HepG2 (cell line): ENCODE data around the gene NCOA3. TPM values are rescaled to one million over a fixed set of nuclear protein-coding genes. Genes with fewer than 3 reads are reported as not detected.
A peak's percentile ranks its signal among the peaks of the same experiment; 100 is the strongest.

Experiments
- CCDC6 ChIP-seq: sonication (generic); formaldehyde crosslinking; IDR thresholded peaks from 2 replicates; pipeline ENCODE4 v1.8.1; 2022; ENCODE audit warnings: mild to moderate bottlenecking, missing genetic modification reagents, moderate library complexity
- CENPX ChIP-seq: sonication (generic); formaldehyde crosslinking; IDR thresholded peaks from 2 replicates; pipeline ENCODE4 v1.9.0; 2021; ENCODE audit warnings: mild to moderate bottlenecking, missing genetic modification reagents, moderate library complexity
- FOSL1 ChIP-seq: sonication (generic); formaldehyde crosslinking; IDR thresholded peaks from 2 replicates; pipeline ENCODE4 v1.9.0; 2021; ENCODE audit warnings: missing genetic modification reagents, borderline replicate concordance
- HMGA1 ChIP-seq: sonication (generic); formaldehyde crosslinking; conservative IDR thresholded peaks from 2 replicates; pipeline ENCODE4 v1.4.0; 2020; ENCODE audit warnings: missing genetic modification reagents
- HOXA9 ChIP-seq: sonication (generic); formaldehyde crosslinking; IDR thresholded peaks from 2 replicates; pipeline ENCODE4 v1.8.1; 2022; ENCODE audit warnings: missing genetic modification reagents, mild to moderate bottlenecking, moderate library complexity, borderline replicate concordance
- IRF1 ChIP-seq: sonication (generic); formaldehyde crosslinking; IDR thresholded peaks from 2 replicates; pipeline ENCODE4 v1.4.0; 2020; ENCODE audit warnings: low read depth, mild to moderate bottlenecking, missing genetic modification reagents
- PCBP1 ChIP-seq: fragments of 200-400 bp; formaldehyde crosslinking; IDR thresholded peaks from 2 replicates; pipeline ENCODE4 v1.6.1; 2017; ENCODE audit warnings: mild to moderate bottlenecking, low read depth, low read length, borderline replicate concordance
- YEATS4 ChIP-seq: sonication (generic); formaldehyde crosslinking; IDR thresholded peaks from 2 replicates; pipeline ENCODE4 v1.4.0; 2020; ENCODE audit warnings: missing genetic modification reagents, borderline replicate concordance
- ZBED4 ChIP-seq: sonication (generic); formaldehyde crosslinking; IDR thresholded peaks from 2 replicates; pipeline ENCODE4 v1.4.0; 2020; ENCODE audit warnings: missing genetic modification reagents, borderline replicate concordance
- ZC3H13 ChIP-seq: sonication (generic); formaldehyde crosslinking; IDR thresholded peaks from 2 replicates; pipeline ENCODE4 v1.8.1; 2023; ENCODE audit warnings: mild to moderate bottlenecking, missing genetic modification reagents, moderate library complexity
- ZFP36 ChIP-seq: fragments of 150-350 bp; IDR thresholded peaks from 2 replicates; pipeline ENCODE4 v1.6.1; 2018; ENCODE audit warnings: borderline replicate concordance, low read length, low read depth; ENCODE audit not compliant: partially characterized antibody
- ZNF292 ChIP-seq: sonication (generic); formaldehyde crosslinking; IDR thresholded peaks from 2 replicates; pipeline ENCODE4 v1.8.1; 2022; ENCODE audit warnings: mild to moderate bottlenecking, low read depth, missing genetic modification reagents, borderline replicate concordance
- ZNF44 ChIP-seq: sonication (generic); formaldehyde crosslinking; IDR thresholded peaks from 2 replicates; pipeline ENCODE4 v1.5.1; 2020; ENCODE audit warnings: mild to moderate bottlenecking, missing genetic modification reagents
- ZNF75D ChIP-seq: sonication (generic); formaldehyde crosslinking; IDR thresholded peaks from 2 replicates; pipeline ENCODE4 v1.8.1; 2023; ENCODE audit warnings: missing genetic modification reagents, mild to moderate bottlenecking, borderline replicate concordance
- ZSCAN22 ChIP-seq: sonication (generic); formaldehyde crosslinking; IDR thresholded peaks from 2 replicates; pipeline ENCODE4 v1.4.0; 2020; ENCODE audit warnings: mild to moderate bottlenecking, missing genetic modification reagents
- polyA plus RNA-seq, 8 experiments: library from polyadenylated mRNA; depleted of rRNA in 3 of 8; stranded (reverse) in 7 of 8; unstranded in 1 of 8; fragments of >200 nt; fragmentation: Illumina TruSeq in 4 of 8; extraction: Trizol in 4 of 8; gene quantifications; 2 replicates each; pipeline versions ENCODE4 v1.2.1 to v1.2.3, GENCODE V29; 2011 to 2016; ENCODE audit warnings: low read depth in 4 of 8, missing spikeins in 1 of 8, mixed read lengths in 1 of 8; ENCODE audit not compliant: insufficient read depth in 1 of 8
- total RNA-seq, 5 experiments: library from RNA; depleted of rRNA; stranded (reverse); fragments of >200 nt; fragmentation: Illumina TruSeq; extraction: Trizol; gene quantifications; 2 replicates each; pipeline ENCODE4 v1.2.3, GENCODE V29; 2016; ENCODE audit warnings: low read depth in 1 of 5
- TF ChIP-seq, protein P1 (sequence below): sonication (generic); formaldehyde crosslinking; IDR thresholded peaks from 2 replicates; pipeline ENCODE4 v1.4.0; 2020; ENCODE audit warnings: missing genetic modification reagents
- TF ChIP-seq, protein P2 (sequence below): sonication (generic); formaldehyde crosslinking; IDR thresholded peaks from 2 replicates; pipeline ENCODE4 v1.5.0; 2020; ENCODE audit warnings: missing genetic modification reagents, mild to moderate bottlenecking, borderline replicate concordance

NCOA3 gene
- total and polyA plus RNA-seq, 2 of the 13 experiments (the other 11 are each of a cell fraction or from before 2014, with no cell fraction given), result 35.0 to 56.8 TPM

DNA sequence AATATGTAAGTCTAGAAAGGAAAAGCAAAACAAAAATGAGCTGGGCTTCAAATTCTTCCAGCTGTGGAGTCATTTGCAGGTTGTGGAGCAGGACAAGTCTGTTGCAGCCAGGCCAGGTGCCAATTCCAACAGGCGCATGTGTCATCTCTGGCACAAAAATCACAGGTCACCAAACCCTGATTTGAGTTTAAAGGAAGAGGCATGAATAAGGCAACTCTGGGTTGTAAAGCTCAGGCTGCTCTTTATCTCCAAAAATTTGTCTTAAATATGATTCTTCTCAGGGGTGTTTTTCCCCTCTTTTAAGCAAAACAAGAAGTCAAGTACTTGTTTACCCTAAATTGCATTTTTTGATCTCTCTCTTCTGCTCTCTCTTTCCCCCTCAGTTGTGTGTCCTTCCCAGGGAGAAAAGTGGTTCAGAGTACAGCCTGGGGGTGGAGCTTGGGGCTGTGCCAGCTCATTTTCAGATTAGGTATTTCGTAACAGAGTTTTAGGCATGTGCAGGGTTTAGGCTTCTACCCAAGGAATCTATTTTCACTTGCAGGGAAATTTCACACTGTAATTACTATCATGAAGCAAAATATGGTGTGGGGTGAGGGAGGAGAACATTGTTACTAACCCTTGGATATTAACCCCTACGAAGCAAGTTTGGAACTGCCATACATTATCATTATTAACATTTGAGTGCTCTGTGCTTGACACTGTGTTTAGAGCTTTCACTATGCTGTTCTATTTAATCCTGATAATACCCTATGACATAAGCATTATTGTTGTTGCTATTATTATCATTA, 8.3 kb upstream of the NCOA3 start (continued):
- no peak for TF ChIP-seq IRF1 (CRISPR knock-in tag)
- TF ChIP-seq FOSL1 (CRISPR knock-in tag), result no peak
- TF ChIP-seq HOXA9 (CRISPR knock-in tag), result no peak
- TF ChIP-seq PCBP1, result no peak
- no peak for TF ChIP-seq ZC3H13
- no peak for TF ChIP-seq ZSCAN22 (CRISPR knock-in tag)
- TF ChIP-seq ZBED4, result no peak
- peak; percentile 71 for TF ChIP-seq YEATS4
- no peak for TF ChIP-seq CENPX
- TF ChIP-seq, protein P1, sequence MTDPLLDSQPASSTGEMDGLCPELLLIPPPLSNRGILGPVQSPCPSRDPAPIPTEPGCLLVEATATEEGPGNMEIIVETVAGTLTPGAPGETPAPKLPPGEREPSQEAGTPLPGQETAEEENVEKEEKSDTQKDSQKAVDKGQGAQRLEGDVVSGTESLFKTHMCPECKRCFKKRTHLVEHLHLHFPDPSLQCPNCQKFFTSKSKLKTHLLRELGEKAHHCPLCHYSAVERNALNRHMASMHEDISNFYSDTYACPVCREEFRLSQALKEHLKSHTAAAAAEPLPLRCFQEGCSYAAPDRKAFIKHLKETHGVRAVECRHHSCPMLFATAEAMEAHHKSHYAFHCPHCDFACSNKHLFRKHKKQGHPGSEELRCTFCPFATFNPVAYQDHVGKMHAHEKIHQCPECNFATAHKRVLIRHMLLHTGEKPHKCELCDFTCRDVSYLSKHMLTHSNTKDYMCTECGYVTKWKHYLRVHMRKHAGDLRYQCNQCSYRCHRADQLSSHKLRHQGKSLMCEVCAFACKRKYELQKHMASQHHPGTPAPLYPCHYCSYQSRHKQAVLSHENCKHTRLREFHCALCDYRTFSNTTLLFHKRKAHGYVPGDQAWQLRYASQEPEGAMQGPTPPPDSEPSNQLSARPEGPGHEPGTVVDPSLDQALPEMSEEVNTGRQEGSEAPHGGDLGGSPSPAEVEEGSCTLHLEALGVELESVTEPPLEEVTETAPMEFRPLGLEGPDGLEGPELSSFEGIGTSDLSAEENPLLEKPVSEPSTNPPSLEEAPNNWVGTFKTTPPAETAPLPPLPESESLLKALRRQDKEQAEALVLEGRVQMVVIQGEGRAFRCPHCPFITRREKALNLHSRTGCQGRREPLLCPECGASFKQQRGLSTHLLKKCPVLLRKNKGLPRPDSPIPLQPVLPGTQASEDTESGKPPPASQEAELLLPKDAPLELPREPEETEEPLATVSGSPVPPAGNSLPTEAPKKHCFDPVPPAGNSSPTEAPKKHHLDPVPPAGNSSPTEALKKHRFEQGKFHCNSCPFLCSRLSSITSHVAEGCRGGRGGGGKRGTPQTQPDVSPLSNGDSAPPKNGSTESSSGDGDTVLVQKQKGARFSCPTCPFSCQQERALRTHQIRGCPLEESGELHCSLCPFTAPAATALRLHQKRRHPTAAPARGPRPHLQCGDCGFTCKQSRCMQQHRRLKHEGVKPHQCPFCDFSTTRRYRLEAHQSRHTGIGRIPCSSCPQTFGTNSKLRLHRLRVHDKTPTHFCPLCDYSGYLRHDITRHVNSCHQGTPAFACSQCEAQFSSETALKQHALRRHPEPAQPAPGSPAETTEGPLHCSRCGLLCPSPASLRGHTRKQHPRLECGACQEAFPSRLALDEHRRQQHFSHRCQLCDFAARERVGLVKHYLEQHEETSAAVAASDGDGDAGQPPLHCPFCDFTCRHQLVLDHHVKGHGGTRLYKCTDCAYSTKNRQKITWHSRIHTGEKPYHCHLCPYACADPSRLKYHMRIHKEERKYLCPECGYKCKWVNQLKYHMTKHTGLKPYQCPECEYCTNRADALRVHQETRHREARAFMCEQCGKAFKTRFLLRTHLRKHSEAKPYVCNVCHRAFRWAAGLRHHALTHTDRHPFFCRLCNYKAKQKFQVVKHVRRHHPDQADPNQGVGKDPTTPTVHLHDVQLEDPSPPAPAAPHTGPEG (CRISPR knock-in tag), result 0 out of 2 replicates have a peak, but pooled peaks have one; percentile 53
- TF ChIP-seq HMGA1 (CRISPR knock-in tag), result no peak
- TF ChIP-seq ZNF292 (CRISPR knock-in tag), result peak; percentile 83; the same call in 1 of the 2 replicates
- no peak for TF ChIP-seq ZNF75D
- TF ChIP-seq CCDC6 (CRISPR knock-in tag), result no peak
- TF ChIP-seq, protein P2, sequence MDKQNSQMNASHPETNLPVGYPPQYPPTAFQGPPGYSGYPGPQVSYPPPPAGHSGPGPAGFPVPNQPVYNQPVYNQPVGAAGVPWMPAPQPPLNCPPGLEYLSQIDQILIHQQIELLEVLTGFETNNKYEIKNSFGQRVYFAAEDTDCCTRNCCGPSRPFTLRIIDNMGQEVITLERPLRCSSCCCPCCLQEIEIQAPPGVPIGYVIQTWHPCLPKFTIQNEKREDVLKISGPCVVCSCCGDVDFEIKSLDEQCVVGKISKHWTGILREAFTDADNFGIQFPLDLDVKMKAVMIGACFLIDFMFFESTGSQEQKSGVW (CRISPR knock-in tag), result no peak
- TF ChIP-seq ZNF44, result 0 out of 2 replicates have a peak, but pooled peaks have one; percentile 2
- TF ChIP-seq ZFP36, result no peak
